Measurements from ENCODE around the gene ALOX5AP.

ALOX5AP gene

GRCh38 chr13:30715372-30715756 lies 20.0 kb upstream of the ALOX5AP start:
- DNase-seq: no peak

DNA sequence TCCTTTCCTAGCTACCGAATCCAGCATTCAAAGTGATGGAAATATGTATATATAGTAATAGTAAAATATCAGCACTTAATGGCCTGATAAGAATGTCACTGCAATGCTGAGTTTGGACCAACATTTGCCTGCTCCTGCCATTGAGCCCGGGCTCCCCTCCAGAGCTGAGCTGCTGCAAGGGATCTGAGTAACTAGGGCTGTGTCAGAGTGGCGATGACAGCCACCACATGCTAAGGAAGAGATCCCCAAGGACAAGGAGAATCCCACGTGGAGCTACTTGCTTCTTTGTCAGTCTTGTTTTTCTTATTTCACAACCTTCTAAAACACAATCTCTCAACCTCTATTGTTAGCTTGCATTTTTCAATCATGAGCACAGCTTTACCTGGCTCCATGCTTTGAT lies 19.5 kb upstream of the ALOX5AP start:
- no peak for DNase-seq

GRCh38 chr13:30718661-30719524 lies 16.4 kb upstream of the ALOX5AP start:
- DNase-seq: no peak

- no peak for DNase-seq
Observed at GRCh38 chr13:30719525-30719914, 15.8 kb upstream of the ALOX5AP start.

DNA sequence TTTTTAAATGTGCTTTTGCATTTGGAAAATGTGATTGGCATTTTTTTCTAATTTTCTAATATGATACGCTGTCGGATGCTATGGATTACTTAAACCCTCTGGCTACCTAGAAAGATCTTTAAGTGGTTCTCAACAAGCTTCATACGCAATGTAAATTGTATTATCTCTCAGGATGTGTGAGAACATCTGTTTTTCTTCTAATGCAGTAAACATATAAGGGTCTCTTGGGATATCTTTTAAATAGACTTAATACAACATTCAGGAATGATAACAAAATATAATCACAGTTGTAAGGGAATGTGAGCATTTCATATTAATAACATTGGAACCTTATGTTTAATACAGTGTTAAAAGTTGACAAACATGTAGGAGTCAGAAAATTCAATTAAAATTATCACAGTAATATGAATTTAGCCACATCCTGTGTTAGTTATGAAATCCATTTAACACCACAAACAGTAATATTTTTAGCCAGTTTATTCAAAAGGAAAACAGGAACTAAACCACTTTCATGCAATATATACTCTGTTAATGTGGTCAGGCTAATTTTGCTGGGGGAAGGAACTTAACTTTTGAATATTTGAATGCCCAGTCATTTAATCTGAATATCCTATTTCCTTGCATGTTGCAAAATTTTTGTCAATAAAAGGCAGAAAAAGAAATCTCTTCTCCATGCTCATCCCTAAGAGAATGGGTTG lies 15.0 kb upstream of the ALOX5AP start:
- no peak for DNase-seq

DNA sequence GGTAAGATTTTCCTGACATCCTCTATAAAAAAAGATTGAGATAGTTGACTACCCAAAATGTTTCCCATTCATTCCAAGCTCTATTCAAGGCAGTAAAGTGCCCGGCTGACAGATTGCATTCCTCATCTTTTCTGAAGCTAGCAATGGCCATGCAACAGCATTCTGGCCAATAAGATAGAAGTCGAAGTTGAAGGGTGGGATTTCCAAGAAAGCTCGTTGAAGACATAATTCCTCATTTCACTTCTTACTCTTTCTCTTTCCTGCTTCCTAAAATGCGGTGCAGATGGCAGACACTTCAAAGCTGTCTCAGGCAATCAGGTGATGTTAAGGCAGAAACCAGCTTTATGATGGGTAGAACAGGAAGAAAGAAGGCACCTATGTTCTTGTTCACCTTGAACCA lies 13.4 kb upstream of the ALOX5AP start:
- DNase-seq: no peak

GRCh38 chr13:30722361-30722760 lies 13.0 kb upstream of the ALOX5AP start:
- no peak for DNase-seq

DNA sequence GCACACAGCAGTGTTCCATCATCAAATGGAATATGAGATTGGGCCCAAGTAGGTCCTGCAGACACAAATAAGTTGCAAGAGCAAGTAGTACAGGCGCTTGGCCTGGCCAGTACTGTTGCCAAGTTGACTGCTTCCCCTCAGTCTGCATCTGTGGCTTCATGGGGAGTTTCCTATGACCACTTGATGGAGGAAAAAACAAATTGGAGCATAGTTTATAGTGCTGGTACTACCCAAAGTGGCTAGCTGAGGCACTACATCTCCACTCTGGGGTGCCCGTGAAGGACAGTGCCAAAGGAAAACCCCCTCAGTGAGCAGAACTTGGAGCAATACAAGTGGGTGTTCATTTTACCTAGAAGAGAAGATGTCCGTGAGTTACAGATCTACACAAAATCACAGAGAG lies 10.6 kb upstream of the ALOX5AP start:
- DNase-seq: no peak

- DNase-seq: no peak
Observed at GRCh38 chr13:30725326-30726085, 9.8 kb upstream of the ALOX5AP start.

- no peak for DNase-seq
Observed at GRCh38 chr13:30726192-30726591, 9.2 kb upstream of the ALOX5AP start.

DNA sequence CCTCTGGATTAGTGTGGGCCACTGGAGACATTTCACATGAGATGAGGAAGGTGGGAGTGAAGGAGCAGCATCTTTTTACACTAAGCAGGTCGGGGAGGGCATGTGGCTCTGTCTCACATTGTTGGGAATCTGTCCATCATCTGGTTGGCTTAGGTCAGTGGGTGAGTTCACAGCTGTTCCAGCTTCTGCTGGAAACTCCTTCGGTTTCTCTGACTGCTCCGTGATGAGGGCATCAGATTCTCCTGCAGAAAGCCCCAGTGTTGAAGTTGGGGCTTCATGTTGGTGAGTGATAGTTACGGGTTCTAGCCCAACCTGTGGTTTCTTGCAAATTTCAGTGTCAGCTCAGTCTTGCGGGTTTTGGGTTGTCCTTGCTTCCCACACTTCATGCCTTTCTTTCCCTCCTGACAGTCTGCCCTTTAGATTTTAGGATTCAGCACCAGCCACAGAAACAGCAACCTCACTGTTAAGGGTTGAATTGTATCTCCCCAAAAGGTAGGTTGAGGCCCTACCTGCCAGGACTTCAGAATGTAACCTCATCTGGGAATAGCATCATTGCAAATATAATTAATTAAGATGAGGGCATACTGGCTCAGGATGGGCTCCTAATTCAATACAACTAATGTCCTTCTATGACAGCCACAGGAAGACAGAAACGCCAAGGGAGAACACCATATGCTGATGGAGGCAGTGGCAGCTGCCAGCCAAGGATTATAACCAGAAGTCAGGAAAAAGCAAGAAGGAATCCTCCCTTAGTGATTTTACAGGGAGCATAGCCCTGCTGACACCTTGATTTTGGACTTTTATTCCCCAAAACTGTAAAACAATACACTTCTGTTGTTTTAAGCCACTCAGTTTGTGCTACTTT lies 7.6 kb upstream of the ALOX5AP start:
- DNase-seq: no peak

DNA sequence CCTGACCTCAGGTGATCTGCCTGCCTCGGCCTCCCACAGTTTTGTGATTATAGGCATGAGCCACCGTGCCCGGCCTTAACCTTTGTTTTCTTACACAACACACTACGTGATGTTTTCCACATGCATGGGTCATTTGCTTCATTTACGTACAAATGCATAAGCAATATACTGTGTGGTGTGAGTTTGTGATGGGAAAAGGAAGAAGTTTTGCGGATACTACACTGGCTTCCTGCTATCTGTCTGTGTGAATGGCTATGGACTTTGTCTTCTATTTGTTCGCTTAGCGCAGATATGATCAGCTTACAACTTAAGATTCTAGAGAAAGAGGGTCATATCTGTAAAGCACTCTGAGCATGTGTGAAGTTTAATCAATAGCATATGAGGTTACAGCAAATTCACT lies 5.5 kb upstream of the ALOX5AP start:
- DNase-seq: no peak

DNA sequence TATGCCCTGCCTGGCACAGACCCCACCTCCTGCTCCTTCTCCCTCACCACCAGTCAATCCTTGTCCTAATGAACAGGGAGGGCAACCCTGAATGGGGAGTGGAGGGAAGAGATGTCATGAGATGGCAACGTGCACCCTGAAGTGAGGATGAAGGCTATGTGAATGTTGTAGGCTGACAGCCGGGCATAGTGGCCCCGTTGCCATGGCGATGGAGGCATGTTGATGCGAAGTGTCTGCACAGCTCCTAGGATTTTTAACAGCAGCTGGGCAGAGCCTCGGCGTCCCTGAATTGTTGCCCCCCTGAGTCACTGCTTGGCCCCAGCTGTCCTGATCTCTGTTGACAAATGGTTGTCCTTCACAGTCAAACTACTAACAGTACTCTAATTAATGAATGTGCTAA lies 4.8 kb upstream of the ALOX5AP start:
- peak; percentile 19 for DNase-seq

DNA sequence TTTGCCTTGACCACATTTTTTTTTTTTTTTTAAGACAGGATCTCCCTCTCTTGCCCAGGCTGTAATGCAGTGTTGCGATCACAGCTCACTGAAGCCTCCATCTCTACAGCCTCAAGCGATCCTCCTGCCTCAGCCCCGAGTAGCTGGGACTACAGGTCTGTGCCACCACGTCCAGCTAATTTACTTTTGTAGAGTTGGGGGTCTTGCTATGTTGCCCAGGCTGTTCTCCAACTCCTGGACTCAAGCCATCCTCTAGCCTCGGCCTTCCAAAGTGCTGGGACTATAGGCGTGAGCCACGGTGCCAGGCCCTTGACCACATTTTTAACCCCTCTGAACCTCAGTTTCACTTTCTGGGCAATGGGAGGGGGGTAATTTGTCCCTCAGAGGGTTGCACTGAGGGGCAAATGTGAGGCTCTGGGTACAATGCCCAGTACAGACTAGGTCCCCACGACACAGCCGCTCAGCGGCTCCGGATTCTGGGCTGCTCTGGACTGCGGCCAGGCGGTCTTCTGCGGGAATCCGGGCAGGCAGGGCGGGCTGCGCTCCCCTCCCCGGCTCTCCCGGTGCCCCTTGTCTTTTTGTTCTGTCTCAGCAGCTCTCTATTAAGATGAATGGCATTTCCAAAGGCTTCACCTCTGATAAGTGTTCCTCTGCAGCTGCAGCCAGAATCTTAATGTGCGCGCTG lies 3.8 kb upstream of the ALOX5AP start:
- no peak for DNase-seq

- no peak for DNase-seq
Observed at GRCh38 chr13:30732046-30732390, 3.3 kb upstream of the ALOX5AP start.

DNA sequence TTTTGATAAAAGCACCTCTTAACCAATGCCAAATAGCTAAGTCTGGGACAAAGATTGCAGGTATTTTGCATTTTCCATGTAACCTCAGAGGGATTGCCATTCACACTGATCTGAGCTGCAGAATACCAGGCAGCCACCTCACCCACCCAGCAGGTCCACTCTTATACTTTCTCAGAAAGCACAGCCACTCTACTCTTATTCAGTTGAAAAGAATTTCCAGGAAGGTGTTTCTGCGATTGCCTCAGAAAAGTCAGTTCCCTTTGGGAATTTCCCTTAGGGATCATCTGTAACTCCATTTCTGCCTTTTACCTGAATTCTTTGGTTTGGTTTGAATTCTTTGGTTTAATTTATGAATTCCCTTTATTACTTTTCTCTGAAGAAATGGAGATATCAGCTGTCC lies 904 bp upstream of the ALOX5AP start:
- DNase-seq: no peak

- no peak for DNase-seq
Observed at GRCh38 chr13:30735872-30736175, 481 bp downstream of the ALOX5AP start.

DNA sequence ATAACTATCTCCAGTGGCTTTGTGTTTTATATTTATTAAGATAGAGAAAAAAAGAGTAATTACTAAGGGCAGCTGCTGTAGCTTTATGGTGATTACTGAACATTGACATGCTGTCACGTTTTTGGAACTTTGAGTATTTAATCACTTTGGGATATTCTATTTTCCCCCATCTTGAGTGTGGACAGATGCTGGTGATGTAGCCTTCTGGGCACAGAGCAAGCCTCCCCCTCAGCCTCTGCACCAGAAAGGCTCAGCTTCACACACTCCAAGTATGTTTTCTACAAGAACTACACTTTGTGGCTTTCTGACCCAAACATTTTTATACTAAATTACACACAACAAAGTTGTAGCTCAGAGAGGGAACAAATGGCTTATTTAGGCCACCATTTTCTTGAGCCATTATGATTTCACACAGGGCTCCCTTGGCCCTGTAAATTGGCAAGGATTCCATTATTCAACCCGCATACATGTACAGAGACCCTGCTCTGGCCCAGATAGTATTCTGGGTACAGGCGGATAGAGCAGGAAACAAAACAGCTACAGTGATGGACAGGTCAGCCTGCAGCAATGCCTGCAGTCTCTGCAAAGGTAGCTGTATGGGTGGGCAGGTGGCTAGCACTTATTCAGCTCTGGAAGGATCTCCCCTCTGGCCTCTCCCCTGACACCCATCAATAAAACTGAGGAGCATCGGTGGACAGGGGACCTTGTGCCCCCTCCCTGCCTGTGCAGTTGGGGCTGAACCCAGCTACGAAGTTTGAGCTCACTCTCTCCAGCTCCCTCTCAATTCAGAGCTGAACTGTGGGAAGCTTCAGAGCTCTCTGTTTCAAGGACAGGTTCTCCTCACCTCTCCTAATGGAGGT lies 1.3 kb downstream of the ALOX5AP start:
- no peak for DNase-seq

GRCh38 chr13:30737511-30738337 lies 2.4 kb downstream of the ALOX5AP start:
- no peak for DNase-seq

DNA sequence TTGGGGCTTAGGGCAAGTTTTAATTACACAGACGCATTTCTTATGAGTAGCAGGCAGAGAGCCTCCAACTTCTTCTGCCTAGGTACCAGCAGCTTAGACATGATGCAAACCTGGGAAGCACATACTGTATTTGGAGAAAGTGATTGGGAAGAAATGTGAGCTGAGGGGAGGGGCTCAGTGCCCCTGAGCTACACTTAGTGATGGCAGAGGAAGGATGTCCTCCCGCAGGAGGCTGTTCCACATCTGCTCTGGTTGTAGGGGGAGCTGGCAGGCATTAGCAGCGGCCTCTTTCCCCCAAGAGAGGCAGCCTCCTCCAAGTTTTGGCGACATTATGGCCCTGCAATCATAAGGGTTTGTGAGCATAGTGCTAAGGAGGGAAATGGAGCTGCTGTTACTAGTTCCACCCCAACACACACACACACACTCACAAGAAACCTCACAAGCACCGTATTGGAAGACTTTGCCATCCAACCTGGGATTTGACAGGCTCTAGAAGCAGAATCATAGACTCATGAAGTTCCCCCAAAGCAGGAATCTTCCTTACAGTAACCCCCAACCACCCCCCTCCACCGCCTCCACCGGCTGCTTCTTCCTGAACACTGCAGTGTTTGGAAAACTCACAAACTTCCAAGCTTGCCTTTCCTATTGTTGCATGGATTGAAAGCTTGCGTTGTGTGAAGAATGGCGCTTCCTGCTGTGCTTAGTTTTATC lies 3.3 kb downstream of the ALOX5AP start:
- DNase-seq: no peak

Data from NCI-H1105 treated with DMSO at 0.1 percent for 48 hours (cell line).